HG03045 (cell line): Measurements from ENCODE around the gene PROSER3.
"Not testable (repeated sequence)": the region's sequence is repeated elsewhere in the genome, so short reads cannot be mapped to it uniquely, and the experiment has no call there.

Source experiments
- ATAC-seq: cut with Tn5 transposase; IDR thresholded peaks from one replicate; pipeline ENCODE4 v1.9.1; 2021; ENCODE audit warnings: mild to moderate bottlenecking, moderate library complexity; ENCODE audit not compliant: unreplicated experiment

PROSER3 gene

GRCh38 chr19:35722461-35722860, 35.5 kb upstream of the PROSER3 start:
- ATAC-seq = no peak

DNA sequence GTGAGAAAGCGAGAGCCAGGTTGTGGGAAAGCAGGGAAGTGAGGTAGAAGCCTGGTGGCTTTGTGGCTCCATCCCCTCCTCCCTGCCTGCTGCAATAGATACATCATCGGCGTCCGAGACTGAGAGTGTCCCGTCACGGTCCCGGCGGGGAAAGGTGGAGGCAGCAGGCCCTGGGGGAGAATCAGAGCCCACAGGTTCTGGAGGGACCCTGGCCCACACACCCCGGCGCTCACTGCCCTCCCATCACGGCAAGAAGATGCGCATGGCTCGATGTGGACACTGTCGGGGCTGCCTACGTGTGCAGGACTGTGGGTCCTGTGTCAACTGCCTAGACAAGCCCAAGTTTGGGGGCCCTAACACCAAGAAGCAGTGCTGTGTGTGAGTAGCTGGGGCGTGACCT, 35.1 kb upstream of the PROSER3 start:
- no peak for ATAC-seq

GRCh38 chr19:35723671-35724070, 34.3 kb upstream of the PROSER3 start:
- no peak for ATAC-seq

- not testable (repeated sequence) for ATAC-seq
Measured at GRCh38 chr19:35724132-35724531, 33.8 kb upstream of the PROSER3 start.

DNA sequence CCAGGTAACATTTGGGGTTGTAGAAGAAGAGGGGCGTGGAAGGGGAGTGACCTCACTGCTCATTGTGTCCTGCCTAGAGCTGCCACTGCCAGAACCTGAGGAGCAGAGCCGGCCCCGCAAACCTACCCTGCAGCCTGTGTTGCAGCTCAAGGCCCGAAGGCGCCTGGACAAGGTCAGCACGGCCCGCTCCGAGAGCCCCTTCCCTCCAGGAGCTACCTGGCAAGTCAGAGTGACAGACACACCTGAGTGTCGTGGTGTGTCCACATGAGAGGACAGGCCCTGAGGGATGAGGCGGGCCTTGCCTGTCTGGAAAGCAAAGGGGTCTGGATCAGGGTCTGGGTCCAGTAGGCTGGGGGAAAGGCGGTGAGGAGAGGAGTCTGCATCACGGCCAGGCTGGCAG, 33.4 kb upstream of the PROSER3 start:
- ATAC-seq = no peak

DNA sequence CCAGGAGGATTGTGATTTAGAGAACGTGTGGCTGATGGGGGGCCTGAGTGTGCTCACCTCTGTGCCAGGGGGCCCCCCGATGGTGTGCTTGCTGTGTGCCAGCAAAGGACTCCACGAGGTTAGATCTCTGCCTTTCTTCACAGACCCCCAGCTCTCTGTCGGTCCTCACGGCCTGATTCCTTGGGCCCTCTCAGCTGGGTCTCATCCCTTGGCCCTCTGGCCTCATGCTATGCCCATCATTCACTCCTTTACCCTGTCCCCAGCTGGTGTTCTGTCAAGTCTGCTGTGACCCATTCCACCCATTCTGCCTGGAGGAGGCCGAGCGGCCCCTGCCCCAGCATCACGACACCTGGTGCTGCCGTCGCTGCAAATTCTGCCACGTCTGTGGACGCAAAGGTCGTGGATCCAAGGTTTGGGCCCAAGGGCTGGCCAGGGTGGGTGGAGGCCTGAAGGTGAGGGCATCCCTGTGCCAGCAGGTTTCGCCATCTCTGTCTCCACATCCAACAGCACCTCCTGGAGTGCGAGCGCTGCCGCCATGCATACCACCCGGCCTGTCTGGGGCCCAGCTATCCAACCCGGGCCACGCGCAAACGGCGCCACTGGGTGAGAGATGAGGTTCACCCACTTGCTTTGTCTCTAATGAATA, 32.6 kb upstream of the PROSER3 start:
- no peak for ATAC-seq

DNA sequence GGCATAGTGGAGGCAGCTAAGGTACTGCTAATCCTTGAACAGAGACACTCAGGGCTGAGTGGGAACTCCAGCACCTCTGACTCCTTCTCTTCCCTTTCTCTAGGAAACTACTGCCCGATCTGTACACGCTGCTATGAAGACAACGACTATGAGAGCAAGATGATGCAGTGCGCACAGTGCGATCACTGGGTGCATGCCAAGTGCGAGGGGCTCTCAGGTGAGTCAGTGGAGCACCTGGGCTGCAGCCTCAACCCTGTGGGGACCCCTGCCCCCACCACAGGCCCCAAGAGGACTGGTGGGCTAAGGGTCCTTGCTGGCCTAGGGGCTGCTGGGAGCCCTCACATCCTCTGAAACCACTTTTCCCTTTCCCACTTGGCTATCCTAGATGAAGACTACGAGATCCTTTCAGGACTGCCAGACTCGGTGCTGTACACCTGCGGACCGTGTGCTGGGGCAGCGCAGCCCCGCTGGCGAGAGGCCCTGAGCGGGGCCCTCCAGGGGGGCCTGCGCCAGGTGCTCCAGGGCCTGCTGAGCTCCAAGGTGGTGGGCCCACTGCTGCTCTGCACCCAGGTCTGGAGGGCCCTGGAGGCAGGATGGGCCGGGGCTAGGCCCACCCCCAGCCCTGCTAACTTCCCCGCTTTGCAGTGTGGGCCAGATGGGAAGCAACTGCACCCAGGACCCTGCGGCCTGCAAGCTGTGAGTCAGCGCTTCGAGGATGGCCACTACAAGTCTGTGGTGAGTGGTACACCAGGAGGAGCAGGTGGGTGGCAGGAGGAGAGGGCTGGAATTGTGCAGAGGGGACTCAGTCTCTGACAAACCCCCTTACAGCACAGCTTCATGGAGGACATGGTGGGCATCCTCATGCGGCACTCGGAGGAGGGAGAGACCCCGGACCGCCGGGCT, 30.7 kb upstream of the PROSER3 start:
- no peak for ATAC-seq

GRCh38 chr19:35727956-35728706, 29.8 kb upstream of the PROSER3 start:
- ATAC-seq = no peak

- ATAC-seq = no peak
Measured at GRCh38 chr19:35729021-35729420, 29.0 kb upstream of the PROSER3 start.

DNA sequence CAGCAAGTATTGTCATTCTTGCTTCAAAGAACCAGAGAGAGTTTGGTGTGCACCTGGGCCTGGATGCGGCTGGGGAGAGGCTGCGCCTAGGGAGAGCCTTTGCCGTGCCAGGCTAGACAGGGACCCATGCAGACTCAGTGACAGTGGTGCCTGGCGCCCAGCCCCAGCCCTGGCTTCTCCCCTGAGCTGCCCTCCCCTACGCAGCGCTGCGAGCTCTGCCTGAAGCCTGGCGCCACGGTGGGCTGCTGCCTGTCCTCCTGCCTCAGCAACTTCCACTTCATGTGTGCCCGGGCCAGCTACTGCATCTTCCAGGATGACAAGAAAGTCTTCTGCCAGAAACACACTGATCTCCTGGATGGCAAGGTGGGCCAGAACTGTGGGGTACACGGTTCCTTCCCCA, 28.2 kb upstream of the PROSER3 start:
- no peak for ATAC-seq

- ATAC-seq = no peak
Measured at GRCh38 chr19:35730326-35730725, 27.6 kb upstream of the PROSER3 start.

GRCh38 chr19:35731353-35731752, 26.6 kb upstream of the PROSER3 start:
- ATAC-seq = no peak

DNA sequence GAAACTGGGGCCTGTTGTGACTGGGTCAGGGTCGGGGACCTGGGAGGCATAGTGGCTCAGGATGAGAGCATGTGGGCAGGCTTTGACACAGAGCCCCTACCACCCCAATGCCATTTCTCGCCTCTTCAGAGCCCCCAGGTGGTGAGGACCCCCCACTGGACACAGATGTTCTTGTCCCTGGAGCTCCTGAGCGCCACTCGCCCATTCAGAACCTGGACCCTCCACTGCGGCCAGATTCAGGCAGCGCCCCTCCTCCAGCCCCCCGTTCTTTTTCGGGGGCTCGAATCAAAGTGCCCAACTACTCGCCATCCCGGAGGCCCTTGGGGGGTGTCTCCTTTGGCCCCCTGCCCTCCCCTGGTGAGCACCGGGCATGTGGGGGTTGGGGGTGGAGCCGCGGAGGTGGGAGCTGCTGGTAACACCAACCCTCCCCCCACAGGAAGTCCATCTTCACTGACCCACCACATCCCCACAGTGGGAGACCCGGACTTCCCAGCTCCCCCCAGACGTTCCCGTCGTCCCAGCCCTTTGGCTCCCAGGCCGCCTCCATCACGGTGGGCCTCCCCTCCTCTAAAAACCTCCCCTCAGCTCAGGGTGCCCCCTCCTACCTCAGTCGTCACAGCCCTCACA, 26.1 kb upstream of the PROSER3 start:
- ATAC-seq = no peak

- no peak for ATAC-seq
Measured at GRCh38 chr19:35732540-35733179, 25.3 kb upstream of the PROSER3 start.

GRCh38 chr19:35733180-35734125, 24.5 kb upstream of the PROSER3 start:
- ATAC-seq = no peak

GRCh38 chr19:35734273-35734672, 23.7 kb upstream of the PROSER3 start:
- no peak for ATAC-seq

GRCh38 chr19:35734889-35735288, 23.1 kb upstream of the PROSER3 start:
- ATAC-seq = no peak

GRCh38 chr19:35736913-35737886, 20.8 kb upstream of the PROSER3 start:
- no peak for ATAC-seq
